Ishikawa (cell line): ENCODE results near the gene SV2C.

ENCODE experiments used
- CREB1 ChIP-seq: IDR thresholded peaks from 2 replicates; pipeline ENCODE4 v1.6.1; 2012; ENCODE audit warnings: low read depth
- EGR1 ChIP-seq: IDR thresholded peaks from 2 replicates; pipeline ENCODE4 v1.6.1; 2012
- EP300 ChIP-seq: IDR thresholded peaks from 2 replicates; pipeline ENCODE4 v1.6.1; 2012; ENCODE audit warnings: borderline replicate concordance
- FOXM1 ChIP-seq: IDR thresholded peaks from 2 replicates; pipeline ENCODE4 v1.6.1; 2012; ENCODE audit warnings: low read depth, borderline replicate concordance
- NFIC ChIP-seq: IDR thresholded peaks from 2 replicates; pipeline ENCODE4 v1.6.1; 2012
- RAD21 ChIP-seq: IDR thresholded peaks from 2 replicates; pipeline ENCODE4 v1.6.1; 2012; ENCODE audit warnings: low read depth
- TAF1 ChIP-seq: IDR thresholded peaks from 2 replicates; pipeline ENCODE4 v1.6.1; 2012; ENCODE audit warnings: low read depth, mild to moderate bottlenecking
- TEAD4 ChIP-seq: IDR thresholded peaks from 2 replicates; pipeline ENCODE4 v1.6.1; 2012
- YY1 ChIP-seq: IDR thresholded peaks from 2 replicates; pipeline ENCODE4 v1.6.1; 2012; ENCODE audit warnings: low read depth
- ZBTB7A ChIP-seq: IDR thresholded peaks from 2 replicates; pipeline ENCODE4 v1.6.1; 2012; ENCODE audit warnings: low read depth
- TF ChIP-seq, protein P1 (sequence below): IDR thresholded peaks from 2 replicates; pipeline ENCODE4 v1.6.1; 2012
- TF ChIP-seq, protein P2 (sequence below): IDR thresholded peaks from 2 replicates; pipeline ENCODE4 v1.6.1; 2012; ENCODE audit warnings: low read depth, mild to moderate bottlenecking

DNA sequence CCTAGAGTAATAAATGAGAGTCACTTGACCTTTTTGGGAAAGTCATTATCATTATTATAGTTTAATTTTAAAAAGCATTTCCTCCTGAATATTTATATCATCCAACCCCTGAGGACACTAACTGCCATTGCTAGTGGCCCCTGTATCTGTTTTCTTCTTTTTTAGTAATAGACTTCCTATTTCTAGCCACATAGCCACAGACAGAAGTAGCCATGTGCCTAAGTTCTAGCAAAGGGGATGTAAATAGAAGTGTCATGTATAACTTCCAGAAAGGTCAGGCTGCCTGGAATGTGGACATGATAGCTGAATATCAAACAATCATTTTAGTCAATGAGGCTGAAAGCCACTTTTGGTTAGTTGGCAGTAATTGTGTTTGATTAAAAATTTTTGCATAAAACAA lies 282.4 kb downstream of the SV2C start:
- no peak for TF ChIP-seq RAD21
- no peak for TF ChIP-seq TAF1
- no peak for TF ChIP-seq EP300
- TF ChIP-seq, protein P1, sequence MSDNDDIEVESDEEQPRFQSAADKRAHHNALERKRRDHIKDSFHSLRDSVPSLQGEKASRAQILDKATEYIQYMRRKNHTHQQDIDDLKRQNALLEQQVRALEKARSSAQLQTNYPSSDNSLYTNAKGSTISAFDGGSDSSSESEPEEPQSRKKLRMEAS, result no peak
- TF ChIP-seq, protein P2, sequence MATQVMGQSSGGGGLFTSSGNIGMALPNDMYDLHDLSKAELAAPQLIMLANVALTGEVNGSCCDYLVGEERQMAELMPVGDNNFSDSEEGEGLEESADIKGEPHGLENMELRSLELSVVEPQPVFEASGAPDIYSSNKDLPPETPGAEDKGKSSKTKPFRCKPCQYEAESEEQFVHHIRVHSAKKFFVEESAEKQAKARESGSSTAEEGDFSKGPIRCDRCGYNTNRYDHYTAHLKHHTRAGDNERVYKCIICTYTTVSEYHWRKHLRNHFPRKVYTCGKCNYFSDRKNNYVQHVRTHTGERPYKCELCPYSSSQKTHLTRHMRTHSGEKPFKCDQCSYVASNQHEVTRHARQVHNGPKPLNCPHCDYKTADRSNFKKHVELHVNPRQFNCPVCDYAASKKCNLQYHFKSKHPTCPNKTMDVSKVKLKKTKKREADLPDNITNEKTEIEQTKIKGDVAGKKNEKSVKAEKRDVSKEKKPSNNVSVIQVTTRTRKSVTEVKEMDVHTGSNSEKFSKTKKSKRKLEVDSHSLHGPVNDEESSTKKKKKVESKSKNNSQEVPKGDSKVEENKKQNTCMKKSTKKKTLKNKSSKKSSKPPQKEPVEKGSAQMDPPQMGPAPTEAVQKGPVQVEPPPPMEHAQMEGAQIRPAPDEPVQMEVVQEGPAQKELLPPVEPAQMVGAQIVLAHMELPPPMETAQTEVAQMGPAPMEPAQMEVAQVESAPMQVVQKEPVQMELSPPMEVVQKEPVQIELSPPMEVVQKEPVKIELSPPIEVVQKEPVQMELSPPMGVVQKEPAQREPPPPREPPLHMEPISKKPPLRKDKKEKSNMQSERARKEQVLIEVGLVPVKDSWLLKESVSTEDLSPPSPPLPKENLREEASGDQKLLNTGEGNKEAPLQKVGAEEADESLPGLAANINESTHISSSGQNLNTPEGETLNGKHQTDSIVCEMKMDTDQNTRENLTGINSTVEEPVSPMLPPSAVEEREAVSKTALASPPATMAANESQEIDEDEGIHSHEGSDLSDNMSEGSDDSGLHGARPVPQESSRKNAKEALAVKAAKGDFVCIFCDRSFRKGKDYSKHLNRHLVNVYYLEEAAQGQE, result no peak
- TF ChIP-seq EGR1, result no peak
- no peak for TF ChIP-seq CREB1
- TF ChIP-seq FOXM1, result no peak
- TF ChIP-seq YY1, result no peak
- no peak for TF ChIP-seq NFIC
- TF ChIP-seq TEAD4, result no peak
- TF ChIP-seq ZBTB7A, result no peak
